ENCODE data around the gene SPEN. TPM values are rescaled to one million over a fixed set of nuclear protein-coding genes. Genes with fewer than 3 reads are reported as not detected.
"Not testable (repeated sequence)": the region's sequence is repeated elsewhere in the genome, so short reads cannot be mapped to it uniquely, and the experiment has no call there.

Gene SPEN
- total RNA-seq, 1 donor = 94.9 TPM

- Histone ChIP-seq H3K4me3 (ENCODE audit: low read length) (no peak overlapping the region), H3K4me1 (ENCODE audit: insufficient read depth, low read length) (peaks cover 21% of the 10 kb centered on the region), H3K27me3 (ENCODE audit: insufficient read depth, low read length) (no peaks in the 10 kb centered on the region), H3K9me3 (ENCODE audit: low read depth, low read length) (no peaks in the 10 kb centered on the region)
Measured at GRCh38 chr1:15843826-15844572, 3.5 kb upstream of the SPEN start.

GRCh38 chr1:15846056-15846455 is 1.5 kb upstream of the SPEN start:
- H3K4me3 ChIP-seq (ENCODE audit: low read length); H3K9me3 ChIP-seq (ENCODE audit: low read depth, low read length); H3K27me3 ChIP-seq (ENCODE audit: insufficient read depth, low read length): not testable (repeated sequence)
- H3K4me1 ChIP-seq (ENCODE audit: insufficient read depth, low read length) = peaks cover 32% of the 10 kb centered on the region

GRCh38 chr1:15847893-15848142 is 311 bp downstream of the SPEN start:
- H3K27me3 ChIP-seq (ENCODE audit: insufficient read depth, low read length) = no peaks in the 10 kb centered on the region
- H3K9me3 ChIP-seq (ENCODE audit: low read depth, low read length) = no peaks in the 10 kb centered on the region
- H3K4me3 ChIP-seq (ENCODE audit: low read length) = peak overlapping the region; percentile 96
- peaks cover 49% of the 10 kb centered on the region for H3K4me1 ChIP-seq (ENCODE audit: insufficient read depth, low read length)

GRCh38 chr1:15848143-15848928 is 829 bp downstream of the SPEN start:
- Histone ChIP-seq H3K9me3 (ENCODE audit: low read depth, low read length) (no peaks in the 10 kb centered on the region), H3K4me3 (ENCODE audit: low read length) (peak overlapping the region; percentile 96), H3K4me1 (ENCODE audit: insufficient read depth, low read length) (peaks cover 54% of the 10 kb centered on the region), H3K27me3 (ENCODE audit: insufficient read depth, low read length) (no peaks in the 10 kb centered on the region)

GRCh38 chr1:15848929-15849774 is 1.6 kb downstream of the SPEN start:
- H3K4me1 ChIP-seq (ENCODE audit: insufficient read depth, low read length) = peaks cover 58% of the 10 kb centered on the region
- H3K4me3 ChIP-seq (ENCODE audit: low read length) = peak overlapping the region; percentile 96
- no peaks in the 10 kb centered on the region for H3K9me3 ChIP-seq (ENCODE audit: low read depth, low read length)
- H3K27me3 ChIP-seq (ENCODE audit: insufficient read depth, low read length) = no peaks in the 10 kb centered on the region

- H3K9me3 ChIP-seq (ENCODE audit: low read depth, low read length) = no peaks in the 10 kb centered on the region
- peak overlapping the region; percentile 96 for H3K4me3 ChIP-seq (ENCODE audit: low read length)
- no peaks in the 10 kb centered on the region for H3K27me3 ChIP-seq (ENCODE audit: insufficient read depth, low read length)
- H3K4me1 ChIP-seq (ENCODE audit: insufficient read depth, low read length) = peaks cover 58% of the 10 kb centered on the region
Measured at GRCh38 chr1:15849775-15850324, 2.3 kb downstream of the SPEN start.

- Histone ChIP-seq H3K4me3 (ENCODE audit: low read length) (peak overlapping the region; percentile 96), H3K4me1 (ENCODE audit: insufficient read depth, low read length) (peaks cover 53% of the 10 kb centered on the region), H3K9me3 (ENCODE audit: low read depth, low read length) (no peaks in the 10 kb centered on the region), H3K27me3 (ENCODE audit: insufficient read depth, low read length) (no peaks in the 10 kb centered on the region)
Measured at GRCh38 chr1:15850471-15851001, 3.0 kb downstream of the SPEN start.

- no peak overlapping the region for H3K4me3 ChIP-seq (ENCODE audit: low read length)
- no peaks in the 10 kb centered on the region for H3K27me3 ChIP-seq (ENCODE audit: insufficient read depth, low read length)
- peaks cover 45% of the 10 kb centered on the region for H3K4me1 ChIP-seq (ENCODE audit: insufficient read depth, low read length)
- H3K9me3 ChIP-seq (ENCODE audit: low read depth, low read length) = no peaks in the 10 kb centered on the region
Measured at GRCh38 chr1:15851210-15852035, 3.9 kb downstream of the SPEN start.

GRCh38 chr1:15852036-15852827 is 4.7 kb downstream of the SPEN start:
- no peaks in the 10 kb centered on the region for H3K9me3 ChIP-seq (ENCODE audit: low read depth, low read length)
- H3K4me1 ChIP-seq (ENCODE audit: insufficient read depth, low read length) = peaks cover 37% of the 10 kb centered on the region
- H3K4me3 ChIP-seq (ENCODE audit: low read length) = no peak overlapping the region
- H3K27me3 ChIP-seq (ENCODE audit: insufficient read depth, low read length) = no peaks in the 10 kb centered on the region

- Histone ChIP-seq H3K27me3 (ENCODE audit: insufficient read depth, low read length) (no peaks in the 10 kb centered on the region), H3K9me3 (ENCODE audit: low read depth, low read length) (no peaks in the 10 kb centered on the region), H3K4me1 (ENCODE audit: insufficient read depth, low read length) (peaks cover 42% of the 10 kb centered on the region), H3K4me3 (ENCODE audit: low read length) (no peak overlapping the region)
Measured at GRCh38 chr1:15852828-15853302, 5.4 kb downstream of the SPEN start.

- no peaks in the 10 kb centered on the region for H3K9me3 ChIP-seq (ENCODE audit: low read depth, low read length)
- no peaks in the 10 kb centered on the region for H3K27me3 ChIP-seq (ENCODE audit: insufficient read depth, low read length)
- no peak overlapping the region for H3K4me3 ChIP-seq (ENCODE audit: low read length)
- H3K4me1 ChIP-seq (ENCODE audit: insufficient read depth, low read length) = peaks cover 41% of the 10 kb centered on the region
Measured at GRCh38 chr1:15856888-15857287, 9.4 kb downstream of the SPEN start.

GRCh38 chr1:15858069-15858670 is 10.7 kb downstream of the SPEN start:
- H3K4me3 ChIP-seq (ENCODE audit: low read length) = no peak overlapping the region
- peaks cover 34% of the 10 kb centered on the region for H3K4me1 ChIP-seq (ENCODE audit: insufficient read depth, low read length)
- no peaks in the 10 kb centered on the region for H3K9me3 ChIP-seq (ENCODE audit: low read depth, low read length)
- H3K27me3 ChIP-seq (ENCODE audit: insufficient read depth, low read length) = no peaks in the 10 kb centered on the region

GRCh38 chr1:15858672-15859372 is 11.3 kb downstream of the SPEN start:
- Histone ChIP-seq H3K4me1 (ENCODE audit: insufficient read depth, low read length) (peaks cover 29% of the 10 kb centered on the region), H3K4me3 (ENCODE audit: low read length) (no peak overlapping the region), H3K27me3 (ENCODE audit: insufficient read depth, low read length) (no peaks in the 10 kb centered on the region), H3K9me3 (ENCODE audit: low read depth, low read length) (no peaks in the 10 kb centered on the region)
